A673 (cell line): Measurements from ENCODE around the gene TMEM198. TPM values are rescaled to one million over a fixed set of nuclear protein-coding genes. Genes with fewer than 3 reads are reported as not detected.

Experiments
- BruUV-seq: library from RNA; stranded (reverse); fragments of 400-500 nt; replicated peaks from 2 replicates; lab custom pipeline; 2021; lab: Mats Ljungman, UMichigan
- CTCF ChIA-PET: fragments of 300-600 bp; sonication (Branson Sonifier 250); formaldehyde crosslinking; loops from one replicate; lab custom pipeline; 2022; ENCODE audit warnings: antibody characterized with exemption; lab: Charles Lee
- POLR2A ChIA-PET: fragments of 300-600 bp; sonication (Branson Sonifier 250); formaldehyde crosslinking; loops from one replicate; lab custom pipeline; 2022; ENCODE audit warnings: antibody characterized with exemption; ENCODE audit not compliant: low non-redundant PET; lab: Charles Lee
- DNase-seq: peaks from one replicate; pipeline ENCODE4 v3.0.0-alpha.2; 2015; ENCODE audit warnings: low spot score
- H3K27ac ChIP-seq: fragments of 200-600 bp; sonication (generic); 2 replicates; pipeline ENCODE4 v1.5.1; 2016; ENCODE audit warnings: mixed run types, low read depth, mild to moderate bottlenecking, mixed read lengths, antibody characterized with exemption, low read length; ENCODE audit not compliant: poor library complexity, severe bottlenecking
- H3K27me3 ChIP-seq: fragments of 200-600 bp; sonication (generic); replicated peaks from 2 replicates; pipeline ENCODE4 v1.6.1; 2017; ENCODE audit warnings: mixed run types, low read depth, mild to moderate bottlenecking, mixed read lengths, antibody characterized with exemption, low read length; ENCODE audit not compliant: insufficient read depth, poor library complexity
- H3K36me3 ChIP-seq: fragments of 200-600 bp; sonication (generic); 2 replicates; pipeline ENCODE4 v1.6.1; 2016; ENCODE audit warnings: mixed run types, mild to moderate bottlenecking, mixed read lengths, antibody characterized with exemption, low read length; ENCODE audit not compliant: insufficient read depth, poor library complexity, severe bottlenecking
- H3K4me1 ChIP-seq: fragments of 200-600 bp; sonication (generic); 2 replicates; pipeline ENCODE4 v1.6.1; 2017; ENCODE audit warnings: mixed run types, mild to moderate bottlenecking, mixed read lengths, antibody characterized with exemption, low read length; ENCODE audit not compliant: insufficient read depth, poor library complexity, severe bottlenecking
- H3K4me3 ChIP-seq: fragments of 200-600 bp; sonication (generic); 2 replicates; pipeline ENCODE4 v1.5.1; 2016; ENCODE audit warnings: low read depth, mixed run types, mild to moderate bottlenecking, mixed read lengths, low read length; ENCODE audit not compliant: poor library complexity, severe bottlenecking
- H3K9me3 ChIP-seq: fragments of 200-600 bp; sonication (generic); 2 replicates; pipeline ENCODE4 v1.6.1; 2016; ENCODE audit warnings: mixed run types, low read depth, mild to moderate bottlenecking, mixed read lengths, antibody characterized with exemption, low read length; ENCODE audit not compliant: poor library complexity, severe bottlenecking
- EZH2 ChIP-seq: fragments of 200-600 bp; sonication (generic); IDR thresholded peaks from 2 replicates; pipeline ENCODE4 v1.6.1; 2017; ENCODE audit warnings: borderline replicate concordance, low read depth, mild to moderate bottlenecking, mixed read lengths, antibody characterized with exemption, low read length; ENCODE audit not compliant: poor library complexity, severe bottlenecking
- intact Hi-C: fragments of 100-400 bp; cut with micrococcal nuclease; formaldehyde crosslinking; loops from one replicate; pipeline ENCODE4 v1.10.0; 2022; ENCODE audit not compliant: unreplicated experiment
- total RNA-seq: library from RNA; stranded (reverse); gene quantifications from 2 replicates; pipeline ENCODE4 v1.2.3, GENCODE V29; 2021
- TF ChIP-seq, protein P1 (sequence below): fragments of 300-800, 200-600 bp; sonication (generic); conservative IDR thresholded peaks from 2 replicates; pipeline ENCODE4 v1.5.1; 2017; ENCODE audit warnings: low read depth, mild to moderate bottlenecking, antibody characterized with exemption, low read length, moderate library complexity, mixed read lengths

Gene TMEM198
- total RNA-seq, 1 experiment from 2014 or later = 4.6 TPM

DNA sequence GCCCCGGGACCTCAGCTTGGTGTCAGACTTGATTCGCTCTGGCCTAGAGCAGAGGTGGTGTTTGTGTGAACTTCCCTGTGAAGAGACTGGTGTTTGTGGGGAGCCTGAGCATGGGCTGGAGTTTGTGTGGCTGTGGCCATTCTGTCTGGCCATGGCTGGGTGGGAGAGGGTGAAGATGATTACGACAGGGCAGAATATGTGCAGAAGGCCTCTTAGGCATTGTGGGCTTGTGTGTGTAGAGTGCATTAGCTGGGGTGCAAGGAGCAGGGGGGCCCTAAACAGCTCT lies 17.0 kb downstream of the TMEM198 start:
- Histone ChIP-seq H3K4me1 (no peaks in the 10 kb centered on the region), H3K4me3 (no peak overlapping the region), H3K36me3 (no peaks in the 10 kb centered on the region), H3K27me3 (no peaks in the 10 kb centered on the region), H3K9me3 (no peaks in the 10 kb centered on the region), H3K27ac (no peak overlapping the region)
- BruUV-seq = no TSS peak
- intact Hi-C loops = no loop called here
- no peak for TF ChIP-seq EZH2
- TF ChIP-seq, protein P1, sequence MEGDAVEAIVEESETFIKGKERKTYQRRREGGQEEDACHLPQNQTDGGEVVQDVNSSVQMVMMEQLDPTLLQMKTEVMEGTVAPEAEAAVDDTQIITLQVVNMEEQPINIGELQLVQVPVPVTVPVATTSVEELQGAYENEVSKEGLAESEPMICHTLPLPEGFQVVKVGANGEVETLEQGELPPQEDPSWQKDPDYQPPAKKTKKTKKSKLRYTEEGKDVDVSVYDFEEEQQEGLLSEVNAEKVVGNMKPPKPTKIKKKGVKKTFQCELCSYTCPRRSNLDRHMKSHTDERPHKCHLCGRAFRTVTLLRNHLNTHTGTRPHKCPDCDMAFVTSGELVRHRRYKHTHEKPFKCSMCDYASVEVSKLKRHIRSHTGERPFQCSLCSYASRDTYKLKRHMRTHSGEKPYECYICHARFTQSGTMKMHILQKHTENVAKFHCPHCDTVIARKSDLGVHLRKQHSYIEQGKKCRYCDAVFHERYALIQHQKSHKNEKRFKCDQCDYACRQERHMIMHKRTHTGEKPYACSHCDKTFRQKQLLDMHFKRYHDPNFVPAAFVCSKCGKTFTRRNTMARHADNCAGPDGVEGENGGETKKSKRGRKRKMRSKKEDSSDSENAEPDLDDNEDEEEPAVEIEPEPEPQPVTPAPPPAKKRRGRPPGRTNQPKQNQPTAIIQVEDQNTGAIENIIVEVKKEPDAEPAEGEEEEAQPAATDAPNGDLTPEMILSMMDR = no peak
- ChIA-PET POLR2A (no interaction called here), CTCF (interaction anchor here (0.5 to 1.2 kb wide), 5 partner anchors 10 to 128 kb away, joined by 3 to 6 read pairs (median 3); partner anchors contain the start of genes CHPF, GMPPA and TMEM198)
- no peak for DNase-seq

DNA sequence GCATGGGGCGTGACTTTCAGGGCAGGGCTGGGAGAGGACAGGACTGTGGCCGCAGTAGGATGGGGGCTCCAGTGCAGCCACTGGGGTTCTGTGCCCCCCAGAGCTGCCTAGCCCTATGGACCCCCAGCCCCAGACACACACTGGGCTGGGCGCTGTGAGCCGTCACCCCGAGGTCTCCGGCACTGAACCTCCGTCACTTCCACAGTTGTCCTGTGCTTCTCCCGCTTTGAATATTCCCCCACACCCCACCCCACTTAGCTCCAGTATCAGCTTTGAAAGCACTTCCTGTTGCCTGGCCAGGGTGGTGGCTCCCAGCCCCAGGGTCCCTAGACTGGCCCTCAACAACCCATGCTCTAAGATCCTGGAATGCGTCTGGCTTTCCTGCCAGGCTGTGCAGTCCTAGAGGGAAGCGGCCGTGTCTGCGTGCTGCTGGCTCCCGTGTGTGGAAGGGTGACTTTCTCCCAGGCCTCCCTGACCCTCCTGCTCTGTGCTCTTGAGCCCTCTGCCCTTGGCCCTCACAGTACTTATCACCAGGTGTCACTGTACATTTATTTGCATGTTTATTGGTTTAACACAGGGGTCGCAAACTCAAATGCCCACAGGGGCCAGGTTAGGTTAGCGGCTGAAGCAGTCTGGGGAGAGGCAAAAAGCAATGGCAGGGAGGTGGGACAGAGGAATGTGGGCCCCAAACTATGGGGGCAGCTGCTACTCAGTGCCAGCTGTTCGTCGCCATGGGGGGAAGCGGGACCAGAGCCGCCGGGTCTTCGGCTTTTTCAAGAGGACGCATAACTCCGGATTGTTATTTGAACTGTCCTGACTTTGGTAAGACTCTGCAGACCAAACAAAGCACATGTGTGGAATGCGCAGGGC lies 17.6 kb downstream of the TMEM198 start:
- Histone ChIP-seq H3K9me3 (no peaks in the 10 kb centered on the region), H3K27me3 (no peaks in the 10 kb centered on the region), H3K4me3 (no peak overlapping the region), H3K4me1 (no peaks in the 10 kb centered on the region), H3K36me3 (no peaks in the 10 kb centered on the region), H3K27ac (no peak overlapping the region)
- TF ChIP-seq, protein P1 = no peak
- TF ChIP-seq EZH2 = no peak
- no peak for DNase-seq
- BruUV-seq = no TSS peak
- ChIA-PET POLR2A (no interaction called here), CTCF (interaction anchor here (0.5 to 1.2 kb wide), 2 partner anchors 10 to 63 kb away, joined by 3 to 6 read pairs; partner anchors contain the start of gene GMPPA)
- intact Hi-C loops = no loop called here

GRCh38 chr2:219562049-219563020 lies 18.5 kb downstream of the TMEM198 start:
- ChIA-PET POLR2A (no interaction called here), CTCF (interaction anchor here (0.6 kb wide), 2 partner anchors 9 to 1391 kb away, joined by 5 read pairs; partner anchors contain the start of gene OBSL1)
- Histone ChIP-seq H3K9me3 (no peaks in the 10 kb centered on the region), H3K27me3 (no peaks in the 10 kb centered on the region), H3K4me3 (no peak overlapping the region), H3K27ac (no peak overlapping the region), H3K4me1 (no peaks in the 10 kb centered on the region), H3K36me3 (no peaks in the 10 kb centered on the region)
- intact Hi-C loops = no loop called here
- TSS peak; percentile 30 for BruUV-seq
- TF ChIP-seq, protein P1 = no peak
- TF ChIP-seq EZH2 = no peak
- DNase-seq = no peak
